GM13976 (cell line): ENCODE results near the gene PEAK1.

Experiments used
- DNase-seq: peaks from one replicate; pipeline ENCODE4 v3.0.0; 2012; ENCODE audit warnings: low spot score
- CTCF ChIP-seq: IDR thresholded peaks from 2 replicates; pipeline ENCODE4 v1.5.1; 2012; ENCODE audit warnings: borderline replicate concordance, mild to moderate bottlenecking; ENCODE audit not compliant: insufficient read depth; ENCODE audit errors: extremely low read depth, missing control alignments, control extremely low read depth
- in situ Hi-C: fragments of 300-500 bp; cut with MboI; formaldehyde crosslinking; loops from one replicate; pipeline ENCODE4 v1.12.0; 2022; ENCODE audit warnings: low sequenced_read_pairs, mixed read lengths, inconsistent platforms; ENCODE audit not compliant: unreplicated experiment

PEAK1 gene

GRCh38 chr15:77266708-77267386 is 153.1 kb downstream of the PEAK1 start:
- in situ Hi-C loops = no loop called here
- no peak for DNase-seq
- no peak for TF ChIP-seq CTCF

GRCh38 chr15:77255385-77255784 is 164.5 kb downstream of the PEAK1 start:
- in situ Hi-C loops = no loop called here
- no peak for TF ChIP-seq CTCF
- DNase-seq = no peak

GRCh38 chr15:77251662-77252061 is 168.2 kb downstream of the PEAK1 start:
- no peak for TF ChIP-seq CTCF
- no peak for DNase-seq
- in situ Hi-C loops = no loop called here

- no peak for DNase-seq
- in situ Hi-C loops = no loop called here
These were observed 172.8 kb downstream of the PEAK1 start for GRCh38 chr15:77247116-77247515.

GRCh38 chr15:77243716-77244401 is 176.0 kb downstream of the PEAK1 start:
- TF ChIP-seq CTCF = no peak
- in situ Hi-C loops = no loop called here
- DNase-seq = peak; percentile 16

More at GRCh38 chr15:77247116-77247515, 172.8 kb downstream of the PEAK1 start:
- TF ChIP-seq CTCF = no peak

- DNase-seq = no peak
- in situ Hi-C loops = no loop called here
- no peak for TF ChIP-seq CTCF
These were observed 176.8 kb downstream of the PEAK1 start for GRCh38 chr15:77243135-77243534.
